Vagina (tissue), 2 donors: ENCODE results near the gene KRTAP4-16. TPM values are rescaled to one million over a fixed set of nuclear protein-coding genes. Genes with fewer than 3 reads are reported as not detected.
"Not testable (repeated sequence)": the region's sequence is repeated elsewhere in the genome, so short reads cannot be mapped to it uniquely, and the experiment has no call there.

ENCODE experiments used
- DNase-seq, 2 donors: peaks; one replicate each; pipeline ENCODE4 v3.0.0-alpha.2; 2017; ENCODE audit errors: extremely low spot score in 2 of 2
- H3K27ac ChIP-seq: fragments of 200-600 bp; sonication (generic); one replicate; pipeline ENCODE4 v1.5.1; 2019
- H3K27me3 ChIP-seq: fragments of 200-600 bp; sonication (generic); one replicate; pipeline ENCODE4 v1.5.1; 2019
- H3K36me3 ChIP-seq, 2 donors: fragments of 200-600 bp; sonication (generic); one replicate each; pipeline ENCODE4 v1.5.1; 2017 to 2019
- H3K4me1 ChIP-seq: fragments of 200-600 bp; sonication (generic); one replicate; pipeline ENCODE4 v1.5.1; 2019
- H3K4me3 ChIP-seq, 2 donors: fragments of 200-600 bp; sonication (generic); 1 replicate in 1 of 2; 2 replicates in 1 of 2; pipeline ENCODE4 v1.5.1; 2016 to 2019
- H3K9me3 ChIP-seq: fragments of 200-600 bp; sonication (generic); one replicate; pipeline ENCODE4 v1.5.1; 2019
- CTCF ChIP-seq, 3 experiments: fragments of 450-650 bp in 2 of 3; fragments of 200-600 bp in 1 of 3; sonication (generic) in 1 of 3; IDR thresholded peaks; one replicate each; pipeline ENCODE4 v1.5.1; 2017 to 2019; ENCODE audit warnings: antibody characterized with exemption in 3 of 3, mild to moderate bottlenecking in 2 of 3, moderate library complexity in 2 of 3
- POLR2A ChIP-seq, 2 donors: fragments of 450-650 bp; IDR thresholded peaks; one replicate each; pipeline ENCODE4 v1.6.1; 2017; ENCODE audit warnings: antibody characterized with exemption in 2 of 2, mild to moderate bottlenecking in 2 of 2, moderate library complexity in 2 of 2
- POLR2AphosphoS5 ChIP-seq, 2 donors: sonication (generic); formaldehyde crosslinking; IDR thresholded peaks; one replicate each; pipeline ENCODE4 v1.9.0; 2017; ENCODE audit warnings: antibody characterized with exemption in 2 of 2, mild to moderate bottlenecking in 2 of 2, low read depth in 1 of 2; ENCODE audit not compliant: insufficient read depth in 1 of 2
- intact Hi-C: fragments of 100-400 bp; cut with DNase I; formaldehyde crosslinking; loops from one replicate; pipeline ENCODE4 v1.15.1; 2023
- total RNA-seq: library from RNA; depleted of rRNA; stranded (reverse); fragments of >200 nt; gene quantifications from one replicate; pipeline ENCODE4 v1.2.3, GENCODE V29; 2016

KRTAP4-16 gene
- total RNA-seq, 1 donor from 2014 or later: not detected

DNA sequence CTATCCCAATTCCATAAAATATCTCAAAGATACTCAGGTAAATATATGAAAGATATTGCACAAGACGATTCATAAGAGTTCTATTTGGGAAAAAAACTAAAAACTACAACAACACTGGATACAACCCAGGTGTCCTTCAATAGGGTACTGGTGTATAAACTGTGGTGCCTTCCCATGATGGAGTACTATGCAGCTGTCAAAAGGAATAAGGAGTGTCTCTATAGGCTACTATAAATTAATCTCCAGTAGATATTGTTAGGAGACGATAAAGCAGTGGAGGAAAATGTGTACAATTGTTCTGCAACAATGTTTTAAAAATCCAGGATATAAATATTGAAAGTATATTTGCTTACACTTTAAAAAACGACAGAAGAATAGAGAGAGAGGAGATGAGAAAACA, 24.4 kb upstream of the KRTAP4-16 start:
- DNase-seq: no peak
- H3K4me1 ChIP-seq: no peaks in the 10 kb centered on the region
- no peaks in the 10 kb centered on the region for H3K27me3 ChIP-seq
- no peak for TF ChIP-seq POLR2A (IDR thresholded peaks at IDR 0.05)
- TF ChIP-seq CTCF (IDR thresholded peaks at IDR 0.05): no peak
- TF ChIP-seq POLR2AphosphoS5 (IDR thresholded peaks at IDR 0.05; ENCODE audit: insufficient read depth in 1 of 2, low read depth in 1 of 2): no peak
- no peak overlapping the region for H3K27ac ChIP-seq
- H3K36me3 ChIP-seq: no peaks in the 10 kb centered on the region
- no peaks in the 10 kb centered on the region for H3K9me3 ChIP-seq
- intact Hi-C loops: no loop called here
- H3K4me3 ChIP-seq: no peak overlapping the region

GRCh38 chr17:41125064-41125463, 23.1 kb upstream of the KRTAP4-16 start:
- H3K27me3 ChIP-seq: no peaks in the 10 kb centered on the region
- intact Hi-C loops: no loop called here
- no peaks in the 10 kb centered on the region for H3K36me3 ChIP-seq
- H3K9me3 ChIP-seq: no peaks in the 10 kb centered on the region
- H3K4me3 ChIP-seq: no peak overlapping the region
- DNase-seq: no peak
- TF ChIP-seq CTCF (IDR thresholded peaks at IDR 0.05) (no peak), POLR2AphosphoS5 (IDR thresholded peaks at IDR 0.05; ENCODE audit: insufficient read depth in 1 of 2, low read depth in 1 of 2) (no peak), POLR2A (IDR thresholded peaks at IDR 0.05) (no peak)
- no peak overlapping the region for H3K27ac ChIP-seq
- H3K4me1 ChIP-seq: no peaks in the 10 kb centered on the region

DNA sequence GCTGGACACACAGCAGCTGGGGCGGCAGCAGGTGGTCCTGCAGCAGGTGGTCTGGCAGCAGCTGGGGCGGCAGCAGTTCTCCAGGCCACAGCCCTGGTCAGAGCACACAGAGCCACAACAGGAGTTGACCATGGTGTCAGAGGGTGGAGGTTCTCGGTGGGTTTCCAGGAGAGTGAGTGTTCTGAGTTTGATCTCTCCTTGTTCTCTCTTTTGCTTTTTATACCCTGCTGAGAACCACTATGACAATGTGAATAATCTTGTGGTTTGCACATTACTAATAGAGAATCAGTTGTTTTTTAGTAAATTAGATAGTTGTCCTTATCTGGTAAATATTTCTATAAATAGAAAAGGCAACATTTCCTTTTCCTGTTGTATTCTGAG, 22.0 kb upstream of the KRTAP4-16 start, which contains the start of gene KRTAP4-12:
KRTAP4-12 (minus strand) TSS at position 192 of the 381 bp plus-strand sequence; CDS start at position 132, 60 bp downstream.
- H3K9me3 ChIP-seq, H3K4me1 ChIP-seq, DNase-seq, H3K27ac ChIP-seq, H3K27me3 ChIP-seq, H3K4me3 ChIP-seq, H3K36me3 ChIP-seq, intact Hi-C loops: not testable (repeated sequence)

DNA sequence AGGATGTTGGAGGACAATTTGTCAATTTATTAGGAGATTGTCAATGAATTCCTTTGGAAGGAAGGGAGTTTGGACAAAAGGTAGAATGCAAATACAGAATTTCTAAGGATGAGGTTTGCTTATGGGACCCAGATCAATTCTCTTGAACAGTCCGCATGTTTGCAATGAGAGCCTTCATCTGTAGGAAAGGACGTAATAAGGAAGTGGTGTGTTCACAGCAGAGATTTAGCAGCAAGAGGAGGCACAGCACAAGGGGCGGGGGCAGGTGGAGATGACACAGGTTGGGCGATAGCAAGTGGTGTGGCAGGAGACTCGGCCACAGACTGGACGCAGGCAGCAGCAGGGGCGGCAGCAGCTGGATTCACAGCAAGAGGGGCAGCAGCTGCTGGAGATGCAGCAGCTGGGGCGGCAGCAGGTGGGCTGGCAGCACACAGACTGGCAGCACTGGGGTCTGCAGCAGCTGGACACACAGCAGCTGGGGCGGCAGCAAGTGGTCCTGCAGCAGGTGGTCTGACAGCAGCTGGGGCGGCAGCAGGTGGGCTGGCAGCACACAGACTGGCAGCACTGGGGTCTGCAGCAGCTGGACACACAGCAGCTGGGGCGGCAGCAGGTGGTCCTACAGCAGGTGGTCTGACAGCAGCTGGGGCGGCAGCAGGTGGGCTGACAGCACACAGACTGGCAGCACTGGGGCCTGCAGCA, 21.4 kb upstream of the KRTAP4-16 start:
- DNase-seq, H3K9me3 ChIP-seq, H3K4me1 ChIP-seq, H3K27ac ChIP-seq, H3K36me3 ChIP-seq, H3K27me3 ChIP-seq, intact Hi-C loops, H3K4me3 ChIP-seq: not testable (repeated sequence)

- Histone ChIP-seq H3K4me1 (no peaks in the 10 kb centered on the region), H3K9me3 (no peaks in the 10 kb centered on the region), H3K4me3 (no peak overlapping the region), H3K36me3 (no peaks in the 10 kb centered on the region), H3K27ac (no peak overlapping the region), H3K27me3 (no peaks in the 10 kb centered on the region)
- intact Hi-C loops: no loop called here
- TF ChIP-seq CTCF (IDR thresholded peaks at IDR 0.05) (no peak), POLR2AphosphoS5 (IDR thresholded peaks at IDR 0.05; ENCODE audit: insufficient read depth in 1 of 2, low read depth in 1 of 2) (no peak), POLR2A (IDR thresholded peaks at IDR 0.05) (no peak)
- DNase-seq: no peak
These were observed 19.7 kb upstream of the KRTAP4-16 start for GRCh38 chr17:41121742-41122141.

DNA sequence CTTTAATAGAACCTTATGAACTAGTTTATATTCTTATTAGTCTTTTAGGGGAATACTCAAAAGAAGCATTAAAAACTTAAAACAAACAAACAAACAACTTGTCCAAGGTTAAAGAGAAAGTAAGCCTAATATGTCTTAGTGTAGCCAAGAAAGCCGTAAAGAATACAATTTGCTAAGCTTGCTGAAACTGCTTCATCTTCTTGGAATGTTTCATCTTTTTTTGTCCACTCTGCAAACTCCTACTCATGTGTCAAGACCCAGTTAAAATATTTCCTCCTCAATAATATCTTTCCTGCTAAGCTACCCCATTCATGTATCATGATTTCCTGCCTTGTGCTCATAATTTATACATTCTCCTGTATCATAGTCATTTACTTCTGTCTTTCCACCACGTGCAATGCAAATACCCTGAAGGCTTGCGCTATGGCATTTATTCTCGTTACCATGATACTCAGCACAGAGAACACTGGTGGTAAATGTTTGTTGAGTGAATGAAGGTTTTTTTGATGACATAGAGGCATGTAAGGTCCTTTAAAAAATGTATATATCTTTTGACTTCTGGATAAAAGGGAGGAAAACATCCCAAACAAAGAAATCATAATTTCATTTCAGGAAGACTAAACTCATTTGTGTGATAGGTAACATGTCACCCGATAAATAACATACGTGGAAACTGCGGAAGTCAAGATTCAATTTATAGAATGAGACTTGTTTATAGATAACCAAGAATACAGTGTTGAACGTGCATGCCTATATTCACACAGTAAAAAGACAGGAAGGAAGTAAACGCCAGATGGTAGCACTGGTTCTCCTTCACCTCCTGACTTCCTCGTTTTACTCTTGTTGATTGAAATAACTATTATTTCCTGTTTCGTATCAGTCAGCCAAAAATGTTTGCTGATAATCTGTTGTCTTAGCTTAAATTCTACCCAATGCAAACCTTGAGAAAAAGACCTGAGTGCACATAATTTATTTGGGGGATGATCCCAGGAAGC, 18.0 kb upstream of the KRTAP4-16 start:
- H3K27me3 ChIP-seq, DNase-seq, H3K4me3 ChIP-seq, H3K9me3 ChIP-seq, intact Hi-C loops, H3K27ac ChIP-seq, H3K4me1 ChIP-seq, H3K36me3 ChIP-seq: not testable (repeated sequence)
